ENCODE results near the gene QSER1. TPM values are rescaled to one million over a fixed set of nuclear protein-coding genes. Genes with fewer than 3 reads are reported as not detected.

Gene QSER1
- total RNA-seq, 1 experiment from 2014 or later, result 51.9 TPM

DNA sequence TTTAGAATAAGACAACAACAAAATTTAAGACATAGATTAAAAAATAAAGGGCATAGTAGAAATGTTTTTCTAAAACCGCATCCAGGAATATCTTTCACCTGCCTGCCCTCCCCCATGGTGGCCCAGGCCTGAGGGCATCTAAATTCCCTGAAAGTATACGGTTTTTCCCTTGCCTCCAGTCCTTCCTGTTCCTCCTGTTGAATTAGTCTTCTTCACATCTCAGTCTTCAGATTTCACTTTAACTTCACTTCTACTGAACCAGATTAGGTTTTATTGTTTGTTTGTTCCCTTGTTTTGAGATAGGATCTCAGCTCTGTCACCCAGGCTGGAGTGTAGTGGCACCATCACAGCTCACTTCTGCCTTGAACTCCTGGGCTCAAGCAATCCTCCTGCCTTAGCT, 90.0 kb downstream of the QSER1 start:
- Histone ChIP-seq H3K4me3 (no peak overlapping the region), H3K4me1 (no peaks in the 10 kb centered on the region), H3K9me3 (replicated peaks) (no peaks in the 10 kb centered on the region), H3K36me3 (peaks cover 13% of the 10 kb centered on the region), H3K27ac (no peak overlapping the region), H3K27me3 (no peaks in the 10 kb centered on the region)
- no peak for DNase-seq

DNA sequence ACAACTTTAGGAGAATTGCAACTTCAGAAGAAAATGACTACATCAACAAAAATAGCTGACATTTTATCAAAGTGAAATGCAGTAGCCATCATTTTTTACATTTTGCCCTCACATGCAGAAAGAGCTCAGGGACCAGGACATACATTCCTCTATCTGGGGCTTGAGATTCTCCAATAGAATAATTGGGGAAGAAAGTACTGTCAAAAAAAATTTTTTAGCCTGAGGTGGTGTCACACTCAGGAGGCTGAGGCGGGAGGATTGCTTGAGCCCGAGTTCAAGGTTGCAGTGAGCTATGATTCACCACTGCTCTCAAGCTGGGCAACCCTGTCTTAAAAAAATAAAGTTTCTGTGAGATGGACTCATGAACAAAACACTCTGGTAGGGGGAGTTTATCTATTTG, 90.9 kb downstream of the QSER1 start:
- Histone ChIP-seq H3K36me3 (peaks cover 8% of the 10 kb centered on the region; the same call in 1 of the 2 replicates), H3K4me3 (no peak overlapping the region), H3K27me3 (no peaks in the 10 kb centered on the region), H3K9me3 (replicated peaks) (no peaks in the 10 kb centered on the region), H3K27ac (no peak overlapping the region), H3K4me1 (no peaks in the 10 kb centered on the region)
- DNase-seq, result no peak

DNA sequence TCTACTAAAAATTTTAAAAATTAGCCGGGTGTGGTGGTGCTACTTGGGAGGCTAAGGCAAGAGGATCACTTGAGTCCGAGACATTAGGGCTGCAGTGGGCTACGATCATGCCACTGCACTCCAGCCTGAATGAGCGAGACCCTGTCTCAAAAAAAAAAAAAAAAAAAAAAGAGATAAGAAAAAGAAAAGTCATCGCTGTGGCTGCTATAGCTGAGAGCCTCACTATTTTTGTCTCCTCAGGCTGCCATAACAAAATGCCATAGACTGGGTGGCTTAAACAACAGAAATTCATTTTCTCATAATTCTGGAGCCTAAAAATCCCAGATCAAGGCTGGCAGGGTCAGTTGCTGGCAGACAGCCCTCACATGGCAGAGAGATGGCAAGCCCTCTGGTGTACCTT, 93.0 kb downstream of the QSER1 start:
- no peaks in the 10 kb centered on the region for H3K9me3 ChIP-seq (replicated peaks)
- H3K4me1 ChIP-seq, result no peaks in the 10 kb centered on the region
- H3K36me3 ChIP-seq, result 0 out of 2 replicates have a peak, but pooled peaks cover 3% of the 10 kb centered on the region
- H3K27me3 ChIP-seq, result no peaks in the 10 kb centered on the region
- H3K4me3 ChIP-seq, result no peak overlapping the region
- H3K27ac ChIP-seq, result no peak overlapping the region
- no peak for DNase-seq

DNA sequence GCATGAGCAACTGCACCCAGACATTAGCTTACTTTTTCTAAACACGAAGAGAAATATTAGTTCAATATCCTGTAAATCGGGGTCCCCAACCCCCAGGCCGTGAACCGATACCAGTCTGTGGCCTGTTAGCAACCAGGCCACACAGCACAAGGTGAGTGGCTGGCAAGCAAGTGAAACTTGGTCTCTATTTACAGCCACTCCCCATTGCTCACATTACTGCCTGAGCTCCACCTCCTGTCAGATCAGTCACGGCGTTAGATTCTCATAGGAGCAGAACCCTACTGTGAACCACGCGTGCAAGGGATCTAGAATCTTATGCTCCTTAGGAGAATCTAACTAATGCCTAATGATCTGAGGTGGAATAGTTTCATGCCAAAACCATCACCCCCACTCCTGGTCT, 95.2 kb downstream of the QSER1 start:
- H3K27me3 ChIP-seq, result no peaks in the 10 kb centered on the region
- H3K4me1 ChIP-seq, result no peaks in the 10 kb centered on the region
- no peak for DNase-seq
- H3K27ac ChIP-seq, result no peak overlapping the region
- H3K9me3 ChIP-seq (replicated peaks), result 0 out of 2 replicates have a peak, but pooled peaks cover 5% of the 10 kb centered on the region
- H3K36me3 ChIP-seq, result no peaks in the 10 kb centered on the region
- no peak overlapping the region for H3K4me3 ChIP-seq

DNA sequence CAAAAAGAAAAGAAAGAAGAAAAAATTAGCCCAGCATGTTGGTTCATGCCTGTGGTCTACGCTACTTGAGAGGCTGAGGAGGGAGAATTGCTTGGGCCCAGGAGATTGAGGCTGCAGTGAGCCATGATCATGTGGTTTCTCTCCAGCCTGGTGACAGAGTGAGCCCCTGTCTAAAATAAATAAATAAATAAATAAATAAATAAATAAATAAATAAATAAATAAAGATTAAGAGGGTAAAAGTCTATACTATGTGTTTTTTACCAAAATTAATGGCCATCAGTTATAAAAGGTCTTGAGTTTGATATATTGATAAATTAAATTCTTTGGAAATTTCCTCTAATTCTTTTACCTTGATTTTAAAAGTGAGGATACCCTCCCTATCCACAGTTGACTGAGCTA, 97.9 kb downstream of the QSER1 start:
- Histone ChIP-seq H3K27me3 (no peaks in the 10 kb centered on the region), H3K36me3 (no peaks in the 10 kb centered on the region), H3K27ac (no peak overlapping the region), H3K9me3 (replicated peaks) (peaks cover 8% of the 10 kb centered on the region), H3K4me3 (no peak overlapping the region), H3K4me1 (no peaks in the 10 kb centered on the region)
- DNase-seq, result no peak

DNA sequence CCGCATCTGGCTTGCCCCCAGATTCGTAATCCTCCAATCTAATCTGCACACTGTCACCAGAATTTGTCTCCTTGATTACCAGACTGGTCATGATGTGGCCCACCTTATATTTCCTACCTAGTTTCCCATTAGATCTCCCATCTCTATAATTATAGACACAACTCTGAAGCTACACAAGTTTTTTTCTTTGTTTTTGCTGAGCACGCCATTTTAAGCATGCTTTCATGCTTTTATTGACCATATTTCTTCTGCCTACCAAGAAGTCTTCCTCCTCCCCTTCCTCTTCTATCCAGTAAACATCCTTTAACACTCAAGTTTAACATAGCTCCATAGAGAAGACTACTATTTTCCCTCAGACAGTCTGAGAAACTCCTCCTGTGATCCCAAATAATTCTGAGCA, 98.8 kb downstream of the QSER1 start:
- Histone ChIP-seq H3K4me1 (no peaks in the 10 kb centered on the region), H3K9me3 (replicated peaks) (peaks cover 10% of the 10 kb centered on the region), H3K36me3 (no peaks in the 10 kb centered on the region), H3K27me3 (no peaks in the 10 kb centered on the region), H3K27ac (no peak overlapping the region), H3K4me3 (no peak overlapping the region)
- DNase-seq, result no peak

DNA sequence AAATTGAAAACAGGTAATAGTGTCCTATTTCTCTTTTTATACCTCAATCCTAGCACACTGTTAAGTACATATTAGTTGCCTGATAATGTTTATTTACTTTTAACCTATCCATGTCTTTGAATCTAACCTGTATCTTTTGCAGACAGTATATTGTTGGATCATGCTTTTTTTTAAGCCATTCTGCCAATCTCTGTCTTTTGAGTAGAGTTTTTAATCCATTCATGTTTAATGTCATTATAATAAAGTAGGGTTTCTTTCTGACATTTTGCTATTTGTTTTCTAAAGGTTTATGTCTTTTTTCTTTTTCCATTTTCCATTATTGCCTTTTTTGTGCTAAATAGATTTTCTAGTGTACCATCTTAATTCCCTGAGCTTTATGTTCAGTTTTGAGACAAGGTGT, 99.3 kb downstream of the QSER1 start:
- Histone ChIP-seq H3K9me3 (replicated peaks) (peaks cover 10% of the 10 kb centered on the region), H3K4me3 (no peak overlapping the region)

DNA sequence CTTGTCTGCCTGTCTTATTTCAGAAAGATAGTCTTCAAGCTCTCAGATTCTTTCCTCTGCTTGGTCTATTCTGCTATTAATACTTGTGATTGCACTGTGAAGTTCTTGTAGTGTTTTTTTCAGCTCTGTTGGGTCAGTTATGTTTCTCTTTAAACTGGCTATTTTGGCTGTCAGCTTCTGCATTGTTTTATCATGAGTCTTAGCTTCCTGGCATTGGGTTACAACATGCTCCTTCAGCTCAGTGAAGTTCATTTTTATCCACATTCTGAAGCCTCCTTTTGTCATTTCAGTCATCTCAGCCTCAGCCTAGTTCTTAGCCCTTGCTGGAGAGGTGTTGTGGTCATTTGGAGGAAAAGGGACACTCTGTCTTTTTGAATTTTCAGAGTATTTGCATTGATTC, 107.6 kb downstream of the QSER1 start:
- peaks cover 3% of the 10 kb centered on the region; the same call in 1 of the 2 replicates for H3K9me3 ChIP-seq (replicated peaks)
- peaks cover 7% of the 10 kb centered on the region; the same call in 1 of the 2 replicates for H3K4me1 ChIP-seq
- no peak overlapping the region for H3K27ac ChIP-seq
- H3K4me3 ChIP-seq, result no peak overlapping the region
- no peaks in the 10 kb centered on the region for H3K27me3 ChIP-seq
- no peak for DNase-seq
- no peaks in the 10 kb centered on the region for H3K36me3 ChIP-seq

More for the DNA sequence above, 99.3 kb downstream of the QSER1 start:
- no peak for DNase-seq
- Histone ChIP-seq H3K36me3 (no peaks in the 10 kb centered on the region), H3K27me3 (no peaks in the 10 kb centered on the region), H3K4me1 (no peaks in the 10 kb centered on the region), H3K27ac (no peak overlapping the region)

DNA sequence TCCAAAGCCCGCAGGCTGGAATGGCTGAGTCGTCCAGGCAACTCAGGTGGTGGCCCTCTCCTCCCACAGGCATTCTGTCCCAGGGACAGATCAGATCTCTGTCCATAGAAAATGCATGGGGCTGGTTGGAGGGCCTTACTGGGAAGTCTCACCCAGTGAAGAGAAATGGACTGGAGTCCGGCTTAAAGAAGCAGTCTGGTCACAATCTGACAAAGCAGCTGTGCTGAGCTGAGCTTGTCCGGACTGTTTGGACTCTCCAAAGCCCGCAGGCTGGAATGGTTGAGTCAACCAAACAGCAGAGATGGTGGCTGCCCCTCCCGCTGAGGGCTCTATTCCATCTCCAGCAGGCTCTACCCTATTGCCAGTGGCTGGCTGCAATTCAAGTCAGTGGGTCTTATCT, 108.7 kb downstream of the QSER1 start:
- Histone ChIP-seq H3K36me3 (no peaks in the 10 kb centered on the region), H3K27me3 (no peaks in the 10 kb centered on the region), H3K4me3 (no peak overlapping the region), H3K9me3 (replicated peaks) (no peaks in the 10 kb centered on the region), H3K27ac (no peak overlapping the region), H3K4me1 (peaks cover 7% of the 10 kb centered on the region; the same call in 1 of the 2 replicates)
- DNase-seq, result no peak

DNA sequence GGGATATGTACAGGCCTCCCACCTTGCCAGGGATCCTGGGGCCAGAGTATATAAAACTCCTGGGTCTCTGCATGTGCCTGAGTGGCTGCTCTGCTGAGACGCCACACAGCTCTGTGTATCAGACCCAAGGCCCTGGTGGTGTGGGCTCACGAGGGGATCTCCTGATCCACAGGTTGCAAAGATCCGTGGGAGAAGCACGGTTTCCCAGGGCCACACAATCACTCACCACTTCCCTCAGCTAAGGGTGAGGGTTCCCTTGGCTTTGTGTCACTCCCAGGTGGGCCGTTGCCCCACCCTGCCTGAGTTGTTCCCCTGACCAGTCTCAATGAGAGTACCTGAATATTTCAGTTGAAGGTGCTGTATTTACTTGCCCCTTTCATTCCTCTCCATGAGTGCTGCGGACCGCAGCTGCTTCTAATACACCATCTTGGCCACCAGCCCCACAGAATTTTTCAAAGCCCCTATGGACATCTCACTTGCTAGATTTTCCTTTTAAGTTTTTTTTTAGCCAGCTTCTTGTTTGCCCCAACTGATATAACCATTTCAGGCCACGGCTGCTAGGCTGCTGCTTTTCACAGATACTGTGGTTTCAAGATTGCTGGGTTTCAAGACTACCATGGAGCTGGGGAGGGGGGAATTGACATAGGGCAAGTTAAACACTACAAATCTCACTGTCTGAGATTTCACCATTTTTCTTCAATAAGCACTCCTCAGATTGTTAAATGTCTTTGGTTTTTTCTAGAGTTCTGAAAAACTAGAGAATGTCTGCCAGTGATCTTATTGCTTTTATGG, 109.3 kb downstream of the QSER1 start:
- Histone ChIP-seq H3K36me3 (no peaks in the 10 kb centered on the region), H3K4me3 (no peak overlapping the region), H3K4me1 (peaks cover 7% of the 10 kb centered on the region; the same call in 1 of the 2 replicates), H3K27ac (no peak overlapping the region), H3K27me3 (no peaks in the 10 kb centered on the region), H3K9me3 (replicated peaks) (no peaks in the 10 kb centered on the region)
- no peak for DNase-seq

DNA sequence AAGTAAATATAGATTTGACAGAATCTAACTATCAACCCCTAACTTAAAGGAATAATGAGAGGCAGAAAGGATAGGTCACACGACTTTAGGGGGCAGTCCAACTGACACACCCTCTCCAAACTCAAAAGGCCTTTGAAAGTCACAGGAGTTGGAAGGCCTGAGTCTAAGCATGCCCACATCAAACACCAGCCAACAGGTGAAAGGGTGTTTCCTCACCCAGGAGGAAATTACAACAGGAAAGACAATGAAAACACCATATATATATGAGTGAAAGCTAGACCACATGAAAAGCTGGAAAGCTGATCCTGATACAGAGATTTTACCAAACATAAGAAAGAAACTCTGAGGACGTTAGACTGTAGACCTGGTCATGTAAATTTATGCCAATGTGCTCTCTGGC, 112.6 kb downstream of the QSER1 start:
- no peak for DNase-seq
- H3K9me3 ChIP-seq (replicated peaks), result no peaks in the 10 kb centered on the region
- H3K4me3 ChIP-seq, result no peak overlapping the region
- no peaks in the 10 kb centered on the region for H3K36me3 ChIP-seq
- no peaks in the 10 kb centered on the region for H3K27me3 ChIP-seq
- H3K4me1 ChIP-seq, result peaks cover 4% of the 10 kb centered on the region; the same call in 1 of the 2 replicates
- no peak overlapping the region for H3K27ac ChIP-seq

DNA sequence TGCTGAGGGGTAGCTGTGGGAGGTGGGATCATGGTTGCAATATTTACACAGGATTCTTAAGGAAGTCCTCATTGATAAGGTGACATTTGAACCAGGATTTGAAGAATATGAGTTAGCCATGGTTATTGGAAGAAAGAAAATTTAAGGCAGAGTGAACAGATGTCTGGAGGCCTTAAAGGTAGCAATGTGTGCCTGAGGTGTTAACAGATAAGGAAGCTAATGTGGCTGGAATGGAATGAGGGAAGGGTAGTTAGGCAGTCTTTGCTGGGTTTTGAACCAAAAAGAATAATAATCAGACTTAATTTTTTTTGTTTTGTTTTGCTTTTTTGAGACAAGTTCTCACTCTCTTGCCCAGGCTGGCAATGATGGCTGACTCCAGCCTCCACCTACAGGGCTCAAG, 113.4 kb downstream of the QSER1 start:
- Histone ChIP-seq H3K9me3 (replicated peaks) (no peaks in the 10 kb centered on the region), H3K4me3 (no peak overlapping the region), H3K36me3 (no peaks in the 10 kb centered on the region), H3K27ac (no peak overlapping the region), H3K27me3 (no peaks in the 10 kb centered on the region), H3K4me1 (no peaks in the 10 kb centered on the region)
- DNase-seq, result no peak

DNA sequence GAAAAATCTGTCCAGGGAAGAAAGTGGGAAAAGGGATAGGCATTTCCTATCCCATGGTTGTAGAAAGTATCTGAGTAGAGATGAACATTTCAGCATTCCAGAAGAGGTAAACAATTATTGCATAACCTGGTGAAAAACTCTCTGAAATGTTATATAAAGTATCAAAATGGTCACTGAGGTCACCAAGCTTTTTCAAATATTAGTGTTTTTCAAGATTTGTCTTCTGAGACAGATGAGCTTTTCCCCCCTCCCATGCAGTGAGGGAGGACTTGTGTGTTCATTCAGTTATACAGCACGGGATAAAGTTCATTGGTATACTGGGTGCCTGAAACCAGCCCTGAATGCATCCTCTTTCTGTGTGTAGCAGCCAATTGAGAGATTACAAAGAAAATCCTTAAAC, 121.1 kb downstream of the QSER1 start:
- Histone ChIP-seq H3K36me3 (no peaks in the 10 kb centered on the region), H3K27me3 (no peaks in the 10 kb centered on the region), H3K4me3 (no peak overlapping the region), H3K4me1 (peaks cover 10% of the 10 kb centered on the region), H3K9me3 (replicated peaks) (no peaks in the 10 kb centered on the region), H3K27ac (no peak overlapping the region)
- no peak for DNase-seq

DNA sequence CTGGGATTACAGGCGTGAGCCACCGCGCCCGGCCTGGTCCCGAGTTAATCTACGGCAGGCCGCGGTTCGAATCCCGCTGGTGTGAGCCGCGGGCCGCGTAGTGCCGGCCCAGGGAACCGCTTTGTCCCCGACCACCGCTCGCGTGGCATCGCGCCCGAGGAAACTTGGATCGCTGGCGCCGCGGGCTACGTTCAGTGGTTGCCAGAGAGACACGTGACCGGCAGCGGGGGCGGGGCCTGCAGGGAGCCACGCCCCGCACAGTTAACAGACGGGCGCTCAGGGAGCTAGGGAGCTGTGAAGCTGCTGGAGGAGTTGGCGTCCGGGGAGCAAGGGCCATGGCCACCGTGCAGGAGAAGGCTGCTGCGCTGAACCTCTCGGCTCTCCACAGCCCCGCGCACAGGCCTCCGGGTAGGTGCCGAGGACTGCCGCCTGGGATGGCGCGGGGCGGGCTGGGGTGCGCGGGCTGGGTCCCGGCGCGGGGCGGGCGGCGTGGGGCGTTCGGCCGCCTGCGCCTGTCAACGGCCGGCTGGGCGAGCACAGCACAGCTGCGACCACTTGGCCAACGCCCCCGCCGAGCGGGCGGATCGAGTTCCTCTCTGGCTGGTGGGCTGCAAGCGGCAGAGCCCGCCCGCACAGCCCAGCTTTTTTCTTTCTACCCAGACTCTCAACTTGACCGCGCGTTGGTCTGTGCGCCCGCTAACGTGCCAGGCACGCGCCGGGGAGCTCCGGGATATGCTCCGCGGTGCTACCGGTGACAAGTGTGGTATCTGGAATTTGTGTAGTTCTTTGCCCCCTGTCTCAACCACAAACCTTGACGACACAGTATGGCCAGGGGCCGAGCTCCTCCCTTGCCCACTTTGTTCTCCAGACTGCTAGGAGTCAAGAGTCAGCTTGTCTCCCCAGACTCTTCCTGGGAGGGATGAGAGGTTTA, 123.3 kb downstream of the QSER1 start, which contains the start of gene DEPDC7:
Gene DEPDC7, plus strand, starts transcription at position 258 of the 931 bp plus-strand sequence. Its CDS starts 78 bp downstream, at position 336.
- no peaks in the 10 kb centered on the region for H3K9me3 ChIP-seq (replicated peaks)
- peak within 1 kb of the TSS; percentile 71 for H3K27ac ChIP-seq
- peak; percentile 95 to 97 for DNase-seq
- peak within 1 kb of the TSS; percentile 65 for H3K4me3 ChIP-seq
- no peaks in the 10 kb centered on the region for H3K27me3 ChIP-seq
- H3K36me3 ChIP-seq, result no peaks in the 10 kb centered on the region
- peaks cover 10% of the 10 kb centered on the region for H3K4me1 ChIP-seq

DNA sequence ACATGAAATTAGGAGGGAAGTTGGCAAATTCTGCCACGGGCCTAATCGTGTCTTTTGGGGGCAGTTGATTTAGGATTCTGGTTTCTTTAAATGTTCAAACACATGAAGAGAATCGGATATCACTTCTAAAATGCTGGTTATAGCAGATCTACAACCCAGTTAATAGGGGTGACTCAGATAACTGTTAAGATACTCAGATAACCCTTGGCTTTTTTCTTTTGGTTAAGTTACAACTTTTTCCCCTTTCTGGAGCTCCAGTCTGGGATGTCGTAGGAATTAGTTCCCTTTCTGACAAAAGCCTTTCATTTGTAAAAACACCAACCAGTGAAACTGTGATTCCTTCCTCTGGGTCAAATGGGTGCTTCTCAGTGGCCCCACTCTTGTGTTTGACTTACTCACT, 124.0 kb downstream of the QSER1 start:
- Histone ChIP-seq H3K27me3 (no peaks in the 10 kb centered on the region), H3K36me3 (no peaks in the 10 kb centered on the region), H3K4me3 (peak overlapping the region; percentile 65), H3K9me3 (replicated peaks) (no peaks in the 10 kb centered on the region), H3K27ac (peak overlapping the region; percentile 71), H3K4me1 (peaks cover 8% of the 10 kb centered on the region)
- DNase-seq, result peak in 1 of 2 experiments; percentile 10
